Tibial nerve (tissue), 4 donors: ENCODE measurements around the gene LMNTD1. TPM values are rescaled to one million over a fixed set of nuclear protein-coding genes. Genes with fewer than 3 reads are reported as not detected.
"Not testable (repeated sequence)": the region's sequence is repeated elsewhere in the genome, so short reads cannot be mapped to it uniquely, and the experiment has no call there.

ENCODE experiments used
- DNase-seq, 2 donors: peaks; one replicate each; pipeline ENCODE4 v3.0.0-alpha.2; 2019; ENCODE audit warnings: low spot score in 2 of 2
- H3K27ac ChIP-seq, 4 donors: fragments of 200-600 bp; sonication (generic) in 3 of 4; one replicate each; pipeline ENCODE4 v1.5.1; 2017 to 2019; ENCODE audit warnings: mild to moderate bottlenecking in 1 of 4
- H3K27me3 ChIP-seq, 2 donors: fragments of 200-600 bp; sonication (generic) in 1 of 2; one replicate each; pipeline versions ENCODE4 v1.5.1 to v1.6.0; 2017 to 2019
- H3K36me3 ChIP-seq, 3 donors: fragments of 200-600 bp; sonication (generic); one replicate each; pipeline ENCODE4 v1.5.1; 2018 to 2019
- H3K4me1 ChIP-seq, 4 donors: fragments of 200-600 bp; sonication (generic) in 3 of 4; one replicate each; pipeline ENCODE4 v1.5.1; 2017 to 2019
- H3K4me3 ChIP-seq, 4 donors: fragments of 200-600 bp; sonication (generic) in 3 of 4; one replicate each; pipeline ENCODE4 v1.5.1; 2017 to 2019; ENCODE audit warnings: mild to moderate bottlenecking in 1 of 4, moderate library complexity in 1 of 4
- H3K9me3 ChIP-seq, 4 donors: fragments of 200-600 bp; sonication (generic) in 3 of 4; one replicate each; pipeline ENCODE4 v1.5.1; 2017 to 2019
- CTCF ChIP-seq, 5 experiments: fragments of 200-600 bp in 3 of 5; fragments of 450-650 bp in 2 of 5; sonication (generic) in 3 of 5; IDR thresholded peaks; one replicate each; pipeline ENCODE4 v1.5.1; 2016 to 2019; ENCODE audit warnings: antibody characterized with exemption in 5 of 5, mild to moderate bottlenecking in 3 of 5, moderate library complexity in 2 of 5
- EP300 ChIP-seq, 2 donors: sonication (generic); formaldehyde crosslinking; IDR thresholded peaks; one replicate each; pipeline ENCODE4 v1.6.1; 2017; ENCODE audit warnings: antibody characterized with exemption in 2 of 2, mild to moderate bottlenecking in 1 of 2
- POLR2A ChIP-seq, 2 donors: fragments of 450-650 bp; IDR thresholded peaks; one replicate each; pipeline ENCODE4 v1.6.1; 2017; ENCODE audit warnings: antibody characterized with exemption in 2 of 2, mild to moderate bottlenecking in 2 of 2, moderate library complexity in 2 of 2
- WGBS, 2 donors: methylation state at CpG; one replicate each; pipeline ENCODE4 v1.1.5; 2018; 5-methylcytosine and 5-hydroxymethylcytosine counted together
- total RNA-seq, 4 donors: library from RNA; depleted of rRNA; stranded (reverse); fragments of >200 nt; gene quantifications; one replicate each; pipeline ENCODE4 v1.1.0, GENCODE V29; 2016

The LMNTD1 gene
- total RNA-seq, 4 donors from 2014 or later: not detected

GRCh38 chr12:25495331-25496097 is 57.6 kb downstream of the LMNTD1 start:
- Histone ChIP-seq H3K27ac (no peak overlapping the region), H3K4me3 (no peak overlapping the region), H3K9me3 (peaks cover 0 to 18% (median 0%) of the 10 kb centered on the region in 4 donors), H3K4me1 (peaks cover 0 to 19% (median 3%) of the 10 kb centered on the region in 4 donors), H3K36me3 (no peaks in the 10 kb centered on the region), H3K27me3 (no peaks in the 10 kb centered on the region)
- 57 to 67% methylated on average over 1 of the region's 1 CpG for WGBS, 2 donors
- TF ChIP-seq EP300 (IDR thresholded peaks at IDR 0.05) (no peak), POLR2A (IDR thresholded peaks at IDR 0.05) (no peak), CTCF (IDR thresholded peaks at IDR 0.05) (no peak)
- DNase-seq: no peak

- no peak for DNase-seq
- no peaks in the 10 kb centered on the region for H3K27me3 ChIP-seq
- H3K36me3 ChIP-seq: no peaks in the 10 kb centered on the region
- peaks cover 0 to 19% (median 3%) of the 10 kb centered on the region in 4 donors for H3K4me1 ChIP-seq
- 40 to 44% methylated on average over 2 of the region's 2 CpGs for WGBS, 2 donors
- H3K9me3 ChIP-seq: peaks cover 0 to 18% (median 0%) of the 10 kb centered on the region in 4 donors
- H3K4me3 ChIP-seq: no peak overlapping the region
- no peak for TF ChIP-seq CTCF (IDR thresholded peaks at IDR 0.05)
- TF ChIP-seq EP300 (IDR thresholded peaks at IDR 0.05): no peak
- no peak for TF ChIP-seq POLR2A (IDR thresholded peaks at IDR 0.05)
- no peak overlapping the region for H3K27ac ChIP-seq
These were observed 58.2 kb downstream of the LMNTD1 start for GRCh38 chr12:25494926-25495325.

GRCh38 chr12:25493682-25494081 is 59.4 kb downstream of the LMNTD1 start:
- Histone ChIP-seq H3K27ac (no peak overlapping the region), H3K9me3 (peaks cover 0 to 12% (median 0%) of the 10 kb centered on the region in 4 donors), H3K27me3 (no peaks in the 10 kb centered on the region), H3K4me1 (peaks cover 0 to 19% (median 3%) of the 10 kb centered on the region in 4 donors), H3K4me3 (no peak overlapping the region), H3K36me3 (no peaks in the 10 kb centered on the region)
- TF ChIP-seq EP300 (IDR thresholded peaks at IDR 0.05): no peak
- no peak for TF ChIP-seq POLR2A (IDR thresholded peaks at IDR 0.05)
- no peak for TF ChIP-seq CTCF (IDR thresholded peaks at IDR 0.05)
- 86 to 90% methylated on average over 3 of the region's 3 CpGs for WGBS, 2 donors
- no peak for DNase-seq

GRCh38 chr12:25491396-25492325 is 61.4 kb downstream of the LMNTD1 start:
- Histone ChIP-seq H3K9me3 (no peaks in the 10 kb centered on the region), H3K4me1 (peaks cover 0 to 19% (median 3%) of the 10 kb centered on the region in 4 donors), H3K27ac (no peak overlapping the region), H3K36me3 (no peaks in the 10 kb centered on the region), H3K4me3 (no peak overlapping the region), H3K27me3 (no peaks in the 10 kb centered on the region)
- no peak for DNase-seq
- WGBS, 2 donors: 70 to 73% methylated on average over 4 of the region's 4 CpGs
- no peak for TF ChIP-seq POLR2A (IDR thresholded peaks at IDR 0.05)

- H3K36me3 ChIP-seq, H3K27ac ChIP-seq, H3K9me3 ChIP-seq, DNase-seq, H3K4me1 ChIP-seq, H3K4me3 ChIP-seq, H3K27me3 ChIP-seq: not testable (repeated sequence)
- 81 to 86% methylated on average over 27 to 33 of the region's 33 CpGs for WGBS, 2 donors
These were observed 63.9 kb downstream of the LMNTD1 start for GRCh38 chr12:25488956-25489870.
